ENCODE data around the gene HS3ST3B1. TPM values are rescaled to one million over a fixed set of nuclear protein-coding genes. Genes with fewer than 3 reads are reported as not detected.

Gene HS3ST3B1
- total and polyA plus RNA-seq, 12 donors: 0.47 to 8.5 (median 3.3) TPM

DNA sequence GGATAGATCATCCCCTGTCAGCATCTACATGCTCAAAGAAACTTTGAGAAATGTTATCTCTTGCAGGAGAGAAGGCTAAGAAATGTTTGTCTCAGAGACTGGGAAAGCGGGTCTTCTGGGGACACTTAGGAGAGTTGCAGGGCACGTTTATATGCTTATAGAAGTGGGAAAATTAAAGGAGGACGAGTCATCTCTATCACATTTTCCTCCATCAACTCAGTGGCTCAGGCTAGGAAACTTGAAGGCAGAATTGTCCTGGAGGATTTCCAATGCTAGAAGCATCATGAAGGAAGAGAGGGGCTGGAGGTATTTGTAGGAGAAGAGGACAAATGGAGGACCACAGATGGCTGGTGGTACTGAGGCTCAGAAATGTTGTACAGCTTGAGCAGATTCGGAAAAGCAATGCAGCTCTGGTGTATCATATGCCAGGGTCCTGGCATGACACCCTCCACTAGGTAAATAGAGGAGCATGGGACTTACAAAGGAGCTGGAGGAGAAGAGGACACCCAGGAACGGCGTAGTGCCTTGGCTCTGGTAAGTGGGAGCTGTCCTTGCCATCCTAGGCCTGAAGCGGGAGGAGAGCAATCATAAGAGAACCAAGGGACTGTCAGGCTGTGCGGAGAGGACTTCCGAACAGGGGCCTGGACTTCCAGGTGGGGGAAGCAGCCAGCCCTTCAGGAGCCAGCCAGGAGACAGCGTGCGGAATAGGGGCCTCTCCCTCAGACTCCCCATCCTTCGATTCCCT lies 4.5 kb upstream of the HS3ST3B1 start:
- Histone ChIP-seq H3K36me3 (replicated peaks in 1 of 2) (no peaks in the 10 kb centered on the region), H3K27me3 (peaks cover 62% of the 10 kb centered on the region), H3K4me3 (no peak overlapping the region), H3K4me1 (replicated peaks in 1 of 2) (peaks cover 4 to 12% of the 10 kb centered on the region in 2 donors), H3K27ac (no peak overlapping the region), H3K9me3 (replicated peaks in 1 of 3) (no peaks in the 10 kb centered on the region)
- no peak for DNase-seq
- intact Hi-C loops (cut with DNase I): loop anchor here in 1 of 2 donors (5.0 kb wide), 1 partner anchor 959 kb away; no protein-coding TSS in a partner anchor
- TF ChIP-seq, protein P1, sequence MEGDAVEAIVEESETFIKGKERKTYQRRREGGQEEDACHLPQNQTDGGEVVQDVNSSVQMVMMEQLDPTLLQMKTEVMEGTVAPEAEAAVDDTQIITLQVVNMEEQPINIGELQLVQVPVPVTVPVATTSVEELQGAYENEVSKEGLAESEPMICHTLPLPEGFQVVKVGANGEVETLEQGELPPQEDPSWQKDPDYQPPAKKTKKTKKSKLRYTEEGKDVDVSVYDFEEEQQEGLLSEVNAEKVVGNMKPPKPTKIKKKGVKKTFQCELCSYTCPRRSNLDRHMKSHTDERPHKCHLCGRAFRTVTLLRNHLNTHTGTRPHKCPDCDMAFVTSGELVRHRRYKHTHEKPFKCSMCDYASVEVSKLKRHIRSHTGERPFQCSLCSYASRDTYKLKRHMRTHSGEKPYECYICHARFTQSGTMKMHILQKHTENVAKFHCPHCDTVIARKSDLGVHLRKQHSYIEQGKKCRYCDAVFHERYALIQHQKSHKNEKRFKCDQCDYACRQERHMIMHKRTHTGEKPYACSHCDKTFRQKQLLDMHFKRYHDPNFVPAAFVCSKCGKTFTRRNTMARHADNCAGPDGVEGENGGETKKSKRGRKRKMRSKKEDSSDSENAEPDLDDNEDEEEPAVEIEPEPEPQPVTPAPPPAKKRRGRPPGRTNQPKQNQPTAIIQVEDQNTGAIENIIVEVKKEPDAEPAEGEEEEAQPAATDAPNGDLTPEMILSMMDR (IDR thresholded peaks at IDR 0.05): no peak
- TF ChIP-seq POLR2A (IDR thresholded peaks at IDR 0.05): no peak
- WGBS, 4 donors: 61 to 72% (median 66%) methylated on average over 12 of the region's 12 CpGs

- 2 to 40% (median 8%) methylated on average over 1 to 63 of the region's 63 CpGs for WGBS, 4 donors
- peak in 1 of 7 donors; percentile 15 for DNase-seq
- peak overlapping the region in 1 of 4 donors; percentile 44 for H3K4me3 ChIP-seq
Measured at GRCh38 chr17:14297161-14297851, 3.6 kb upstream of the HS3ST3B1 start.

DNA sequence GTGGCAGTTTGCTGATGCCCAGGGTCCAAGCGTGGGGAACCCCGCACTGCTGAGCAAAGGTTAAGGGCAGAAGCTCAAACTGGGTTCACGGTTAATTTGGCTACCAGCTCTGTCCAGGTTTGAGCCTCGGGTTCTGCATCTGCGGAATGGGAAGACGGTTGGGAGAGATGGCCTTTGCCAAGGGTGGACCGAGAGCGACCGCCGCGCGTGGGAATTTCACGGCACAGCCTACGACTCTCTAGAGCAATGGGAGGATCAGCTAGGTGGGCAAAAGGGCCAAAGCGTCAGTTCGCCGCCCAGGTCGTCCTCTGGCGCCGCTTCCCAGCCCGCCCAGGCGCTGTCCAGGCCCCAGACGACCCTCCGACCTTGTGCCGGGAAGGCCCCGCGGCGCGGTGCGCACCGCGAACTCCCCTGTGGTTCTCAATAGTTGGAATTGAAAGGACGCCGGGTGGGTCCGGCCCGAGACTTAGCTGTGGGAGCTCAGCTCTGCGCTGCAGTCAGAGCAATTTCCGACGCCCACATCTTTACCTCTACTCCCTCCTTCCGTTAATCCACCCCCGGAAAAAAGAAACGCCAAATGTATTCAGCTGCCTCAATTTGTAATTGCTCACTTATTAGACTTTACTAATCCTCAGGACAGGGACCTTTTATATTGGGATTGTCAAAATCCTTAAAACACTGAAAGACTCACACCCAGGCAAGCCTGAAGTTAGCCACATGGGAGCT lies 2.5 kb upstream of the HS3ST3B1 start:
- Histone ChIP-seq H3K4me1 (replicated peaks in 1 of 2) (peaks cover 22 to 30% of the 10 kb centered on the region in 2 donors), H3K36me3 (replicated peaks in 1 of 2) (no peaks in the 10 kb centered on the region), H3K9me3 (replicated peaks in 1 of 3) (no peaks in the 10 kb centered on the region), H3K4me3 (no peak overlapping the region), H3K27me3 (peaks cover 55% of the 10 kb centered on the region), H3K27ac (no peak overlapping the region)
- no peak for DNase-seq
- intact Hi-C loops (cut with DNase I): loop anchor here in 1 of 2 donors (5.0 kb wide), 1 partner anchor 961 kb away; no protein-coding TSS in a partner anchor
- WGBS, 4 donors: 42 to 43% (median 42%) methylated on average over 20 to 42 of the region's 42 CpGs
- TF ChIP-seq, protein P1 (IDR thresholded peaks at IDR 0.05): no peak
- no peak for TF ChIP-seq POLR2A (IDR thresholded peaks at IDR 0.05)

More at GRCh38 chr17:14297161-14297851, 3.6 kb upstream of the HS3ST3B1 start:
- peaks cover 13 to 22% of the 10 kb centered on the region in 2 donors for H3K4me1 ChIP-seq (replicated peaks in 1 of 2)
- peaks cover 62% of the 10 kb centered on the region for H3K27me3 ChIP-seq
- TF ChIP-seq, protein P1 (IDR thresholded peaks at IDR 0.05): peak in 1 of 6 experiments; percentile 26
- no peak for TF ChIP-seq POLR2A (IDR thresholded peaks at IDR 0.05)
- no peak overlapping the region for H3K27ac ChIP-seq
- intact Hi-C loops (cut with DNase I): loop anchor here in 1 of 2 donors (5.0 kb wide), 1 partner anchor 960 kb away; no protein-coding TSS in a partner anchor
- H3K9me3 ChIP-seq (replicated peaks in 1 of 3): no peaks in the 10 kb centered on the region
- no peaks in the 10 kb centered on the region for H3K36me3 ChIP-seq (replicated peaks in 1 of 2)

DNA sequence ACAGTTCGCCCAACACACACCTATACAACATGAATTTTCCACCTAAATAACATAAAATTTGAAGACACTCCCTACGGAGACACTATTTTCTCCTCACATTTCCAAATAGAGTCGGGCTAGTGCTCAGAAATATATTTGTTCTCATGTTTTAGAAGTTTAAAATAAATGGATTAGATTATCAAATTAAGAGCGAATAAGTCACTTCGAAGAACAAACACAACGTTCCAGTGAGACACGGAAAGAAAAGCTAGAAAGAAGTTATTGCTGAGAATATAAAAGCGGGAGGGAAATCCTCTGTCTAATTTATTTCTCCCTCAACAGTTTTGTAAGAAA lies 2.0 kb upstream of the HS3ST3B1 start:
- WGBS, 4 donors: 45 to 57% (median 47%) methylated on average over 8 of the region's 8 CpGs
- Histone ChIP-seq H3K9me3 (replicated peaks in 1 of 3) (no peaks in the 10 kb centered on the region), H3K27ac (peak overlapping the region in 1 of 5 donors; percentile 45), H3K27me3 (peaks cover 50% of the 10 kb centered on the region), H3K4me3 (peak overlapping the region in 1 of 4 donors; percentile 64), H3K36me3 (replicated peaks in 1 of 2) (no peaks in the 10 kb centered on the region), H3K4me1 (replicated peaks in 1 of 2) (peaks cover 22 to 30% of the 10 kb centered on the region in 2 donors)
- intact Hi-C loops (cut with DNase I): loop anchor here in 1 of 2 donors (5.0 kb wide), 1 partner anchor 962 kb away; no protein-coding TSS in a partner anchor
- TF ChIP-seq POLR2A (IDR thresholded peaks at IDR 0.05): no peak
- TF ChIP-seq, protein P1 (IDR thresholded peaks at IDR 0.05): no peak
- DNase-seq: no peak
